Cerebellar cortex (tissue), 1 donor: ENCODE data around the gene PRLR.

Experiments used
- DNase-seq: peaks from one replicate; pipeline ENCODE4 v3.0.0-alpha.2; 2015; ENCODE audit warnings: low spot score

Gene PRLR

DNA sequence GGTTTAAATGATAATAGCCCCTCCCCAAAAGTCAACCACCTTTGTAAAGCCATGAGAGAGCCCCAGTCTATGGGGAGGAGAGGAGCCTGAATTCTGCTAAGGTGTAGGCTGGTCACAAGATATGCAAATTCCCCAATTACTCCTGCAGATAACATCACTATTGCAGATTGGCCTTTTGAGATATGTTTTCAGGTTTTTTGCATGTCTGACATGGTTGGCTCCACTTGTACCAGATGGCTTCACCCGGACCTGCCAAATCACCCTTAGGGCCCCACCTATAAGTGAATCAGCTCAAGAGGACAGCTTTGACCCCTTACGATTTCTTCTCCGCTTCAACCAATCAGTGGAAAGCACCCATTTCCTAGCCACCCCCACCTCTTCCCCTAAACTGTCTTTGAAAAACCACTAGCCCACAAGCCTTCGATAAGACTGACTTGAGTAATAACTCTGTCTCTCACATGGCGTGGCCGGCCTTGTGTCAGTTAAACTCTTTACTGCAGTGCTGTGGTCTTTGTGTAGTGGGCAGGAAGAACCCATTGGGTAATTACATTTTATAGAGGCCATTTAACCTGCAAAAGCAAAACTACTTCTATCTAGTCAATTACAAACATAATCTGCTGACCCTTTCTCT is 69.7 kb downstream of the PRLR start:
- DNase-seq, result no peak

DNA sequence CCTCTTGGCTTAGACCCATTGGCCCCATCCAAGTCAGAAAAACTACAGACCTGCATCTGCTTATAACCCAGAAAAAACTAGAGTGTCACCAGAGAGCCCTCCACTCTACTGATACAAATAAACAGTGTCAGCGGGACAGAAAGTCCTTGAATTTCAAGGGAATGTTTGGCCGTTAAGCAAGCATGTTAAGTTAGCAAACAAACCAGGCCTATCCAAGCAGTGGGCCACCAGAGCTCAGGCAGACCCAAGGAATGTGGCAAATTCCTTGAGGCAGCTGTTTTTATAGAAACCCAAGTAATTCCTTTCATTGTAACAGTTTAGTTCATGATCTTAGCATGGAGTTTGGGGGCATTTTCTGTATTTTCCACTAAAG is 70.9 kb downstream of the PRLR start:
- DNase-seq, result no peak

DNA sequence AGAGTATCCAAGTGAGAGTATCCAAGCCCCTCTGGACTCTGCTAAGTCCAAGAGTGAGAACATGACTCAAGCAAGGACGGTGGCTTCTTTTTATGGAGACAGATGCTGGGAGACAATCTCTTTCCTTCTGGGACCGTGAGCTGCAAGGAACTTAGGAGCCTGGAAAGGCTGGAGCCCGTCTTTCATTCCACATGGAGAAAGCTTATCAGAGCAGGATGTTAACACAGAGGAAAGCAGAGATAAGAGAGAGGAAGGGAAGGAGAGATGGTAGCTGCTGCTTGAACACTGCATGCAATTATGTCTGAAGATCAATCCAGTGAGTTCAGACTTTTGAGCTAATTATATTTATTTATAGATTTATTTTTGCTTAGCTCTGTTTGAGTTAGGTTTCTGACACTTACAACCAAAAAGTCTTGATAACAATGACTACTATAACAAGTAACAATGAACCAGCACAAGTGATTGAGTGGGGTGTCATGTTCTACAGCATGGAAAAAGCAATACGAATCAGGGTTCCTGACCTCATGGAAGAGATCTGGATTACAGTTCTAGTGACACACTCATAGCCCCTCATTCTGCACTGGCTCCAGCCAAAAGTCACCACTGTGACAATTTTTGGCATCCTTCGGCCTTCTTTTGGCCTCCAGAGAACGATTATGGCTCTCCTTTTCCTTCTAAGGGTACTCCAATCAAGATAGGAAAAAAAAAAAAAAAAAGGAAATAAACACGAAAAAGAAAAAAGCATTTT is 71.5 kb downstream of the PRLR start:
- no peak for DNase-seq

DNA sequence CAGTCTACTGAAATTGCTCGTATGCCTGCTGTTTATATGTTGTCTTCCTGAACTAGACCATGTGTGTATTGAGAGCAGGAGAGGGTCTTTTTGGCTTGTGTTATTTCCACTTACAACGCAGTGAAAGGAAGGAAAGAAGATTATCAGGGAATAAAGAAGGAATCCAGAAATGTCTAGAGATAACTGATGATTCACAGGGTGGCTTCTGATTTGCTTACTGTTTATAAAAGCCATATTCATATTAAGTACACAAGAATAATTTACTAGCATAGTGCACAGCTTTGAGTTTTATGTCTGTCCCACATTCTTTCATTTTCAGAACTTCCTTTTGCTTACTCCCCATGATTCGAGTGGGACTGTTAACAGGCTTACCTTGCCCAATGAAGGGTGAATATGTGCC is 72.1 kb downstream of the PRLR start:
- DNase-seq, result no peak

DNA sequence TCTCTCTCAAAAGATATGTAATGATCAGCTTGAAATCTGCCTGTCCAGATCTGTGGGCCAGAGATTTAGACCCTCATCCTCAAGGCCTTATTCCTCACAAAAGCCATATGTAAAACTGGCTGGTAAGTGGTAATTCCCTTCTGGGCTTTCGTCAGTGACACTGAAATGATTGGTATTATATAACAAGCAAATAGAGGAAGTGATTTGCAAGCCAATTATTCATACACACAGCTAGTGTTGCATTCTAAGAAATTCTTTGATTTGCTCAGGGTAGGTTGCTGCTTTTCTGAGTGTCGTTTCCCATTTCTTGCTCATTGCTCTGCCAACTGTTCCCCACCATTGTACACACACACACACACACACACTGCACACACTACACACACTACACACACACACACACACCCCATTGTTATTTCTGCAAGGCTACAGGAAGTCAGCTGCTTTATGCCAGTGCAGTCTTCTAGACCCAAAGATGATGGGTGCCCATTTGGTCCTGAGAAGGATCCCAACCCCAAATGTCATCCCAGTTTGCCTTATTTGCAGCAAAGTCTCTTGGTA is 76.8 kb downstream of the PRLR start:
- DNase-seq, result no peak

DNA sequence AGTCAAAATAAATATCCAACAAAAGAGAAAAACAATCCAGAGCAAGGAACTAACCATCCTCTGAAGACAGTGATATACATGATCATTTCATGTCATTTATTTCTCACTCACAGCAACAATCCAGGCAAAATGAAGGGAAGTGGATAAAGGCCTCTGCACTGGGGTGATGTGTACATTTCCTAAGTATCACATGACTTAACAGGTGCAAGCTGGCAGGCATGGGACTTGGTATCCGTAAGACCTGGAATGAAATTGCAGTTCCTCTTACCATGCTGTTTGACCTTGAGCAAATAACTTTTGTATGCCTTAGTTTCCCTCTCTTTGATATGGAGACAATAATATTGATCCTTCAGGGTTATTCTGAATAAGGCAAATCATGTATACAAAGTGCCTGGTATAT is 77.6 kb downstream of the PRLR start:
- no peak for DNase-seq

DNA sequence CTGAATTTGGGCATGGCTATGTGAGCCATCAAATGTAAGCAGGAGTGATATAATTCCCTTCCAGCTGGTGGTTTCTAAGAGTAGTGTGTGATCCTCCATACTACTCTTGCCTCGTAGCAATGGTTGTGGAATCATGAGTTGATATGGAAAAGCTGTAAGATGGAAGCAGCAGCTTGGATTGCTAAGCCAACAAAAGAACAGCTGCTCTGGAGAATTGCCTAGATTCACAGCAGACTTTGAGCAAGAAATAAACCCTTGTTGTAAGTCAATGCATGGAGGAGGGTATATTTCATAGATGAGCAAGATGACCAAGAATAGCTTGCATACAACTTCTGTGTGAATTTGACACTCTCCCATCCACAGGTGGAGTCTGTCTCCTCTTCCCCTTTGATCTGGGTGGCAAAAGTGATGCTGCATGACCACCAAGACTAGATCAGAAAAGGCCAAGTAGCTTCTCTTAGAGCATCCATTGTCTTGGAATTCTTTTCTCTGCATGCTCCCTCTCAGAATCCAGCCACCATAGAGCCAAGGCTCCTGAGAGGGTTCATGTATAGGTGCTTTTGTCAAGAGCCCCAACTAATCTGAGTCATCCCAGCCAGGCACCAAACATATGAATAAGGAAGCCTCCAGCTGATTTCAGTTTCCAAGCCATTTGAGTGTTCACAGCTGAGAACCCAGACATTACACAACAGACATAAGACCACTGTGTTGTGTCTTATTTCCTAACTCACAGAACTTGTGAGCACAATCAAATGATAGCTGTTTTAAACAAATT is 79.0 kb downstream of the PRLR start:
- no peak for DNase-seq

DNA sequence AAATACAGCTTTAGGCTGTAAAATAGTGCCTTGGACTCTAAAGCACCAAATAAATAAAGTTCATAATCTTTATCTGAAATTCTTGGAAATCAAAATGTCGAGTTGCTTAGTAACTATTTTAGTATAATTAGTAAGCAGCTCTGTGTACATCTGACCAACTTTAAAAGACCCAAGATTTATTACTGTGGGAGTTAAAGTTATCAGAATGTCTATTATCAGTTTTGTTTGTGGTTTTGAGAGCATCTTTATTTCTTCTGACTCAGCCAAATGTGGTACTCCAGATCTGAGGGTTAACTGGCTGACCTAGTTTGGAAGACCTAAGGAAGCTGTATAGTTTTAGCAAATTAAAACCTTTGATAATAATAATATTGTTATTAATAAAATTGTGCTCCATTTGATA is 81.2 kb downstream of the PRLR start:
- DNase-seq, result no peak

DNA sequence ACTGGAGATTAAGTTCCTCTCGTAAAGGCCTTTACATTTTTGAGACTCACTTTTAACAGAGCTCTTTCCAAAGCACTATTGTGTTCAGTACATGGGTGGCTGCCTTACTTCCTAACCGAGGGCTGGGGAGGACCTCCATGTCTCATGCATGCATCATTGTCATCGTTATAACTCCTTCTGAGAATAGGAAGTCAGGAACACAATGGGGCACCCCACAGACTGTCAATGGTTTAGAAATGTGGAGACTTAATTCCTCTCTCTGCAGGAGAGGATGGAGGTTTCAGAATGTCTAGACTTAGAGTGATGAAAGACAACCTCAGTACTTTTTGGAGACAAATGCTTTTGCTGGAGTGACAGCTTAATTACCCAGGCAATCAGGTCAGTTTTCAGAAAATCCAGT is 83.9 kb downstream of the PRLR start:
- DNase-seq, result no peak

DNA sequence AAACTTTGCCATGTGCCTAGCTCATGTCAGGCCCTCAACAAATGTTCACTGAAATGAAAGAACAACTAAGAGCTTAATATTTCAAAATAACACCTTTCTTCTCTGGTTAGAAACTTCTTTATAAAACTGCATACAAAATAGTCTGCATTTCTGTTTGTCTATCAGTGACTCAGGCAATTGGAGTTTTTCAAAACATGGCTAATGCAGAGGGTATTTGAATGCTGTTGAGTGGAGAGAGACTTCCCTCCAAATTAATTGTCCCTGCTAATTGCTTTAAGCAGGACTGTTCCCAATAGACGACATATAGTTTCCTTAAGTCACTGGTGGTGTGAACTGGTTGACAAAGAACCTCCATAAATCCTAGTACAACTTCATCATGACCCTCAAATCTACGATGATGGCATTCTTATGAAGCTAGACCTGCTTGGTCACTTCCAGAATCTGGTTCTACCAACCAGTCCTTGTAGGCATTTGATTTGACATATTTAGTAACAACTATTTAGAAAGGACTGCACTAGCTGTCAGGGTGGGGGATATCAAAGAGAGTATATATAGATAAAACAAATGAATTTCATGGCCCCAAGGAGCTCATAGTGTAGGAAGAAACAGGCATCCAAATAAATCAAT is 84.5 kb downstream of the PRLR start:
- no peak for DNase-seq

DNA sequence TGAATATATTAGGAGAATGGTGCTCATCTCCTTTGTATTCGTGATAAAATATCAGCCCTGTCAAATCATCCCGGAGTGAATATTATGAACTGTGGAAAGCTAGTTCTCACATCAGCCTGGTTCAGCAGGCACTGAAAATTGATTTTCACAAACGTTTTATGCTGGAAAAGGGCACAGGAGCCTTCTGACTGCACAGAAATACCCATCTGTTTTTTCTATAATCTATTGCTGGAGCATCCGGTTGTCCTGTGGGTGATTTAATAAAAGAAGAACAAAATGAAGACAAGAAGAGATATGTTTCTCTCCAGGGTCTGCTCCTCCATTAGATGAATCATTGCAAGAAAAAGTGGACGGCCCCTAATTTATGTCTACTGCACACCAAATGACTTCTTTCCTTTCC is 85.3 kb downstream of the PRLR start:
- DNase-seq, result no peak

DNA sequence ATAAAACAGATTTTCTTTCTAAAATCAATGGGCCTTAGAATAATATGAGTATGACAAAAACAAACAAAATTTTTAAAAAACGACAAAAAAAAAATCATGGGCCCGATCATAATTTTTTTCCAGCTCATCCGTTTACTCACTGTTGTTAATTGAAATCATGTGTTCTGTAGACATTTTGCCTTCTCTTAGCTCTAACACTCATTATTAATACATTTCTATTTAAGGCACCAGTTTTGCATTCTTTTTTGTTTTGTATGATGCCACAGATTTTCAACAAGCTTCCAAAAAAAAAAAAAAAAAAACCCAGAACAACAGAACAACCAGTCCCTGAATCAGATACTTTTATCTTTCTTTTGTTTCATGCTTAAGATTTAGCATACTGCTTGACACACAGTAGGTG is 86.4 kb downstream of the PRLR start:
- no peak for DNase-seq

DNA sequence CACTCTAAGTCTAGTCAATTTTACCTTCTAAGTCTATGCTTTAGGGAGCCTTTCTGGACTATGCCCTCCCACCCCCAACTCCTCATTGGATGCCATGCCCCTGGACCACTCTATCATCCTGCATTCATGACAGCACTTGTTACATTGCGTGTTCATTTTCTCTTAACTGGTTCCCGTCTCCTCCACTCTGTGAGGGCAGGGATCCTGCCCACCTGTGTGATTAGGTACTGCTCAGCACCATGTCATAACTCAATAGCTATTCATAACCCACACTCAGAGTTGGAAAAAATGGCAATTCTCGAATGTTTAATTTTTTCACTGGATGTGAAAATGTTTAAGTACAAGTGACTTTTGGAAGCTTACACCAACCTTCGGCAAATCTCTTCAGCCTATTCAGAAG is 88.5 kb downstream of the PRLR start:
- no peak for DNase-seq

DNA sequence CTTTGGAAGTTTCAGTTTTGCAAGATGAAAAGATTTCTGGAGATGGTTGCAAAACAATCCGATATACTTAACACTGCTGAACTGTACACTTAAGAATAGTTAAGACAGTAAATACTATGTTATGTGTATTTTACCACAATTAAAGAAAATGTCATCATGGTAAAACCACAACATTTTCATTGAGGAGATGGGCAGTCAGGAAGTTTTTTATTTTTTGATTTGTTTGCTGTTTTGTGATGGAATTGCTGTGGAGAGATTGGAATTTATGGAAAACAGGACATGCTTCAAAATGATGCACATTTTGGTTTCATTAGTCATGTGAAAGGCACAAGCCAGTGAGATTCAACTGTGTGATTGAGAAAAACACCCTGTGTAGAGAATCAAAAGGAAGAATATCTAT is 92.1 kb downstream of the PRLR start:
- DNase-seq, result no peak

DNA sequence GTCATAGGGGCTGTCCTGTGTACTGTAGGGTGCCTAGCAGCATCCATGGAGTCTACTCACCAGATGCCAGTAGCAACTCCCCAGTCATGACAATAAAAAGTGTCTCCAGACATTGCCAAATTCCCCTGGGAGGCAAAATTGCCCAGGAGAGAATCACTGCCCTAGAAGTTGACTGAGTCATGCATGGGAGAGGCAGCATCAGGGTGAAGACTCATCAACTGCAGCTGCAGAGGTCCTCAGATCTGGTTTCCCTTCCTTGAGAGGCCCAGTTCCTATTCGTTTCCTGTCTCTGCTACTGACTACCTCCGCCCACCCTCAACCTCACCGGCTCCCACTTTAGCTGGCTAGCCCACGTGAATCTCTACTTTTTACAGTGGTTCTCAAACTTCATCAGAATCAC is 93.9 kb downstream of the PRLR start:
- no peak for DNase-seq

DNA sequence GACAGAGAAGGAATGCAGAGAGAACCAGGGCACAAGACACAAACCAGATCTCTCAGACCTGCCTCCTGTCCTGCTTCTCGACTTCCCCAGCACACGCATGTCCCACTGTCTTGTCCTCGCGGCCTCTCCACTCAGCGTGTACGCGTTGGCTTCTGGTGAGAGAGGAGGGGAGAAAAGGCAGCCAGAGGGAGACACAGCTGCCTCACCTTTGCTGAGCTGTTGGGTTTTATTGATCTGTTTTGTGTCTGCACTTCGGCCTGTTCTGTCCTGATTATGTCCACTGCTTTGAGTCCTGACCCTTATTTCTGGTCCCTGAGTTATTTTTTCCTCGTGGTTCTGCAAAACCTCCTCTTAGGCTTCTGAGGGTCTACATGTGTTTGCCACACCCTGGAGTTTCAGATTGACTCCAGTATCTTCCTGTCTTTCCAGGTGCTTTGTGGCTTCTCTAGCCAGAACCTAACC is 95.0 kb downstream of the PRLR start:
- no peak for DNase-seq

DNA sequence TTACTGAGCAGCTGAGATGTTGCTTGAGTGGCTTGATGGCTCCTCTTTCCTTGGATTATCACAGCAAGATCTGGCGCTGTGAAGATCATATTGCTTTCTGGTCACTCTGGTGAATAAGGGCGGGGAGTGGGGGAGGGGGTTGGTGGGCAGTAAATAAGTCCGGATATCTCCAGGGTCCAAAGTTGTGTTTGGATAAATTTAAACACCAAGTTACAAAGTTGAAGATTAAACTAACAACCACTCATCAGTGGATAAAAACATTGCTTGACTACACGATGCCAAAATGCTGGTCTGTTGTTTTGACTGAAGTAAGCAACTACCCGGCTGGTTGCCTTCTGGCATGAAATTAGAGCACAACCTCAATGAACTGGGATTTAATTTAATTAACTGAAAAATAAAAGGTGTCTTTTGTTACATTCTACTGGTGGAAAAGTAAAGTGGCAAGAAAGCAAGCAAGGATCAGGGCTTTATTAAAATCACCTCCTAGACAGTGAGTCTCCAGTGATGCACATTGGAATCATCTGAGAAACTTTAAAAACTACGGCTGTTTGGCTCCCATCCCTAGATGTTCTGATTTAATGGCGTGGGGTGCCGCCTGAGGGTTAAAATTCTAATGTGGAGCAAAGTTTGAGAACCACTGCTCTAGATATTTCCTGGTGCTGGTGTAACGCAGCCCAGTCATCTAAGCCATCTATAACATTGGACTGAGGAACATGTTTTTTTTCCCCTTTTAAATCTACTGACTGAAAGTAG is 95.8 kb downstream of the PRLR start:
- no peak for DNase-seq

DNA sequence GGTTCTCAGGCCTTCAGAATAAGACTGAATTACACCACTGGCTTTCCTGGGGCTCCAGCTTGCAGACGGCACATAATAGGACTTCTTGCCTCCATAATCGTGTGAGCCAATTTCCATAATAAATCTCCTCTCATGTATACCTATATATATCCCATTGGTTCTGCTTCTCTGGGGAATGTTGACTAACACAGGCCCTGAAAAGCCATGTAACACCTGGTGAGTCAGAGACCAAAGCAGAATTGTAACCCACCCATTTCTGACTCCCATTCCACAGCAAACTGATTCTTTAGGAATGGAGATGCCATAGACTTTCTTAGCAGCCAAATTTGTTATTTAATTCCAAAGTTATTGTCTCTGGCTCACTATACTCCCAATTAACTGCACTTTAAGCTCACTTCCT is 97.1 kb downstream of the PRLR start:
- DNase-seq, result no peak

DNA sequence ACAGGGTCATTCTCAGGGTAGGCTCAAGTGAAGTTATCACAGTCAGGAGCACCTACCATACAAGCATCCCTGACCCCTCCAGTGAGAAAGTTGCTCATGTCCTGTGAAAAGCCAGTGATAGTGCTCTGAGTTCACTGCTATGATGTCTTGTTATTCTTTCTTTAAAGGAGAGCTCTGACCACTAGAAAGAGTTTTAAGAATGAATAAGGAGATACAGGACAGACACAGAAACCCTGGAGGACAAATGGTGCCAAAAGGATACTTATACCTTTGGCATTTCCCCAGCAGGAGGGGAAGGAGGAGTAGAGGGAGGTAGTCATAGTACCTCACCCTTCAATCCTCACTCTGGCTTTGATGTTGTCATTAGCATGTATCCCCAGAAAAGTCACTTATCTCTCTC is 98.6 kb downstream of the PRLR start:
- DNase-seq, result no peak

DNA sequence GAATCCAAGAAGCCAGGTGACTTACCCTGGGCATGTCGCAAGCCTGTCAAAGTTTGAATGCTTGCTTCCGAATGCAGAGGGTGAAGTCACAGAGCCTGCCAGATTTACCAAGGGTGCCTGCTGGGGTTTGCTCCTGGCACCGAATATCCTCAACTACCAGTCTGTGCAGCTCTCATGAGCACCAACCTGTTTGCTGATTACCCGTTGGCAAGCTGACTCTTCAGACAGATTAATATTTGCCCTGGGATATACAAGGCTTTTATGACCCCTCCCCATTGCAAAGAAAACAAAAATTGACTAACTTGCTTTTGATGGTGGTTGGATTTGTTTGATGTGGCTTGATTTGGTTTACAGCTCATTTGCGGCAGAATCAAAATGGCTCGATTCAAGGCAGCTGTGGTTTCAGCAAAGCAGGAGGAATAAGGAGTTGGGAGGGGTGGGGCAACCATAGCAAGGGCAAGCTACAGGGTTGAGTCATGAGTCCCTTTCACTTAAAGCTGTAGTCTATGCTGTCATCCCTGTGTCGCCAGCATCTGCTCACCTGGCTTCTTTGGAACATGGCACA is 100.3 kb downstream of the PRLR start:
- peak; percentile 3 for DNase-seq

DNA sequence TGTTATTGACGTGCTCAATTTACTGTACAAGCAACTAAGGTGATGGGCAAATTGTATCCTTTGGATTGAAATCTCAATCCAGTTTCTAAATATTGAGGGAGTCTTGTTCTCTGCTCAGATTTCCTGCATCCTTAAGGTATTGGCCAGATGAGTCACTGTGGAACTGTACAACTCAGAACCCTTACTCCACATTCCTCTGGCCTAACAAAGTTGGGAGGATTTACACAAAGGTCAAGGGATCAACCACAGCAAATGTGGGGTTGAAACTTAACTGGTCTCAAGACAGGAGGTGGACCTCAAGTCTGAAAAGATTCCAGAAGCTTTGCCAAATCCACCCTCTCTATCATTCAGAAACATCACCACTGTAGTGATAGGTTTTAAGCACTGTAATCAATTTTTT is 101.0 kb downstream of the PRLR start:
- DNase-seq, result no peak
